Heart right ventricle (tissue), 16 donors: Measurements from ENCODE around the gene SASH1. TPM values are rescaled to one million over a fixed set of nuclear protein-coding genes. Genes with fewer than 3 reads are reported as not detected.
A peak's percentile ranks its signal among the peaks of the same experiment; 100 is the strongest.

Experiments used
- ATAC-seq, 8 donors: fragments of 200-7000 bp; cut with Tn5 transposase; one replicate each; pipeline ENCODE4 v1.9.1; 2020; ENCODE audit warnings: mild to moderate bottlenecking in 8 of 8, moderate library complexity in 8 of 8, moderate number of reproducible peaks in 1 of 8
- DNase-seq, 2 donors: peaks; one replicate each; pipeline ENCODE4 v3.0.0-alpha.2; 2020
- H3K27ac ChIP-seq, 10 donors: fragments of 200-600 bp; sonication (generic) in 2 of 10; one replicate each; pipeline versions ENCODE4 v1.5.0 to v1.8.0; 2020 to 2022; ENCODE audit warnings: mild to moderate bottlenecking in 3 of 10
- H3K27me3 ChIP-seq, 7 donors: fragments of 200-600 bp; one replicate each; pipeline ENCODE4 v1.8.0; 2021 to 2022; ENCODE audit warnings: mild to moderate bottlenecking in 2 of 7
- H3K36me3 ChIP-seq, 9 donors: fragments of 200-600 bp; sonication (generic) in 1 of 9; one replicate each; pipeline versions ENCODE4 v1.5.0 to v1.8.0; 2020 to 2022; ENCODE audit warnings: mild to moderate bottlenecking in 2 of 9
- H3K4me1 ChIP-seq, 9 donors: fragments of 200-600 bp; sonication (generic) in 1 of 9; one replicate each; pipeline versions ENCODE4 v1.5.0 to v1.8.0; 2020 to 2022; ENCODE audit warnings: mild to moderate bottlenecking in 4 of 9
- H3K4me3 ChIP-seq, 10 donors: fragments of 200-600 bp; sonication (generic) in 2 of 10; one replicate each; pipeline versions ENCODE4 v1.5.0 to v1.8.0; 2020 to 2022; ENCODE audit warnings: mild to moderate bottlenecking in 7 of 10, moderate library complexity in 2 of 10
- H3K9me3 ChIP-seq, 11 donors: fragments of 200-600 bp in 10 of 11; sonication (generic) in 2 of 11; one replicate each; pipeline versions ENCODE4 v1.5.0 to v1.8.0; 2013 to 2022; ENCODE audit warnings: mild to moderate bottlenecking in 2 of 11, control low read depth in 1 of 11, moderate library complexity in 1 of 11
- WGBS, 2 donors: extraction: QIAGEN DNeasy Blood & Tissue Kit; methylation state at CpG; one replicate each; pipeline ENCODE4 v1.1.7; 2013; ENCODE audit warnings: inconsistent platforms in 1 of 2; 5-methylcytosine and 5-hydroxymethylcytosine counted together
- intact Hi-C, 10 donors: fragments of 100-400 bp; cut with DNase I; formaldehyde crosslinking; loops; one replicate each; pipeline versions ENCODE4 v1.11.1 to v1.14.2; 2022
- polyA plus RNA-seq, 2 donors: library from polyadenylated mRNA; stranded (reverse); fragments of 200-250 nt; gene quantifications; one replicate each; pipeline ENCODE4 v1.2.3, GENCODE V29; 2013
- total RNA-seq, 10 donors: library from RNA; stranded (reverse); fragmentation: NEBNext Ultra II Directional in 3 of 10; extraction: Animal tissue kit (Norgen Biotek cat#: 25700) in 3 of 10; gene quantifications; one replicate each; pipeline versions ENCODE4 v1.2.1 to v1.2.4, GENCODE V29; 2021 to 2023
- TF ChIP-seq, protein P1 (sequence below), 9 donors: fragments of 200-600 bp; sonication (generic) in 2 of 9; IDR thresholded peaks; one replicate each; pipeline versions ENCODE4 v1.5.0 to v1.8.0; 2021 to 2022; ENCODE audit warnings: antibody characterized with exemption in 9 of 9, mild to moderate bottlenecking in 5 of 9, moderate library complexity in 1 of 9
- donor health status: Arrhythmogenic right ventricular cardiomyopathy.
- donor health status: ischemic (EF 13 %, LVEDD 7.1; RV severe dilation, severe dysfunction).
- donor health status: healthy with polysubstance abuse.
- donor health status: DM: no; HTN: yes; CAD: no.
- donor health status: DM: no; HTN: no; CAD: no.
- donor health status: ischemic (EF 25% LVEDD 6.9; RV normal size, moderate dysfunction).
- donor health status: ischemic (EF 25% LVEDD 5.7; RV mildly dilated, moderate dysfunction).
- donor health status: healthy.
- donor health status: DM: yes; HTN: yes; CAD: no.
- donor health status: Ischemic cardiomyopathy.
- donor health status: ischemic (EF 35%, LVEDD 5.7; RV mildly dilated, moderate dysfunction).
- donor health status: nonischemic (EF 11% LVEDD 7.7; RV severe dilation, severe dysfunction).
- donor health status: DM: yes; HTN: yes; CAD: no.
- donor health status: PGD.
- donor health status: ischemic (EF 29% LVEDD 5.4; RV normal size, mild dysfunction).
- donor health status: nonischemic (EF 23%, LVEDD 6.1; RV moderate dilation, normal function).

SASH1 gene
- total and polyA plus RNA-seq, 12 donors = 6.9 to 47.1 (median 25.9) TPM

- Histone ChIP-seq H3K4me3 (no peak overlapping the region), H3K36me3 (no peaks in the 10 kb centered on the region), H3K27ac (peak overlapping the region; percentile 13 to 83 (median 69)), H3K4me1 (peaks cover 0 to 65% (median 30%) of the 10 kb centered on the region in 9 donors), H3K9me3 (no peaks in the 10 kb centered on the region), H3K27me3 (no peaks in the 10 kb centered on the region)
- DNase-seq (no peak), ATAC-seq (peak; percentile 35 to 63 (median 40))
- intact Hi-C loops = no loop called here
- TF ChIP-seq, protein P1, sequence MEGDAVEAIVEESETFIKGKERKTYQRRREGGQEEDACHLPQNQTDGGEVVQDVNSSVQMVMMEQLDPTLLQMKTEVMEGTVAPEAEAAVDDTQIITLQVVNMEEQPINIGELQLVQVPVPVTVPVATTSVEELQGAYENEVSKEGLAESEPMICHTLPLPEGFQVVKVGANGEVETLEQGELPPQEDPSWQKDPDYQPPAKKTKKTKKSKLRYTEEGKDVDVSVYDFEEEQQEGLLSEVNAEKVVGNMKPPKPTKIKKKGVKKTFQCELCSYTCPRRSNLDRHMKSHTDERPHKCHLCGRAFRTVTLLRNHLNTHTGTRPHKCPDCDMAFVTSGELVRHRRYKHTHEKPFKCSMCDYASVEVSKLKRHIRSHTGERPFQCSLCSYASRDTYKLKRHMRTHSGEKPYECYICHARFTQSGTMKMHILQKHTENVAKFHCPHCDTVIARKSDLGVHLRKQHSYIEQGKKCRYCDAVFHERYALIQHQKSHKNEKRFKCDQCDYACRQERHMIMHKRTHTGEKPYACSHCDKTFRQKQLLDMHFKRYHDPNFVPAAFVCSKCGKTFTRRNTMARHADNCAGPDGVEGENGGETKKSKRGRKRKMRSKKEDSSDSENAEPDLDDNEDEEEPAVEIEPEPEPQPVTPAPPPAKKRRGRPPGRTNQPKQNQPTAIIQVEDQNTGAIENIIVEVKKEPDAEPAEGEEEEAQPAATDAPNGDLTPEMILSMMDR (IDR thresholded peaks at IDR 0.05) = no peak
- WGBS, 2 donors = 60 to 67% methylated on average over 8 of the region's 8 CpGs
These were observed 159.6 kb downstream of the SASH1 start for GRCh38 chr6:148502083-148502772.

DNA sequence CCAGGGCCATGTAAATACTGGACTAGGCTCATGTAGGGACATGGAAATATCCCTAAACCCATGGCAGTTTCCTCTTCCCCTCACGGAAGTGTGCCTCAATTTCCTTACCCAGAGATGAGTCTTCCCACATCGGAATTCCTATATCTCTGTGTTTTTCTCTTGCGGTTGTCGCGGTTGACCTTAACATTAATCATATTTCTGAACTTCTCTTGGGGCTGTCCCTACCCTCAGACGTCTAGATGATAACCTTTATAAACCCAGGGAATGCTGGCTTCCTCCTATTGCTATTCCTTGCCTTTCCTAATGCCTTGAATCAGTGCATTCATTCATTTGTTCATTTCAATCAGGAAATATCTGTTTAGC is 160.1 kb downstream of the SASH1 start:
- Histone ChIP-seq H3K4me1 (peaks cover 0 to 65% (median 34%) of the 10 kb centered on the region in 9 donors), H3K27ac (peak overlapping the region; percentile 13 to 83 (median 69)), H3K36me3 (no peaks in the 10 kb centered on the region), H3K27me3 (no peaks in the 10 kb centered on the region), H3K4me3 (no peak overlapping the region), H3K9me3 (no peaks in the 10 kb centered on the region)
- ATAC-seq = no peak
- TF ChIP-seq, protein P1 (IDR thresholded peaks at IDR 0.05) = no peak
- DNase-seq = no peak
- WGBS, 2 donors = 59 to 74% methylated on average over 6 of the region's 6 CpGs
- intact Hi-C loops = no loop called here

- TF ChIP-seq, protein P1 (IDR thresholded peaks at IDR 0.05) = no peak
- H3K36me3 ChIP-seq = no peaks in the 10 kb centered on the region
- 54 to 98% methylated on average over 1 of the region's 1 CpG for WGBS, 2 donors
- no peak overlapping the region for H3K4me3 ChIP-seq
- DNase-seq = no peak
- H3K4me1 ChIP-seq = peaks cover 0 to 71% (median 40%) of the 10 kb centered on the region in 9 donors
- no peaks in the 10 kb centered on the region for H3K27me3 ChIP-seq
- peak overlapping the region in 1 of 10 donors; percentile 83 for H3K27ac ChIP-seq
- no peak for ATAC-seq
- H3K9me3 ChIP-seq = no peaks in the 10 kb centered on the region
- intact Hi-C loops = no loop called here
These were observed 161.1 kb downstream of the SASH1 start for GRCh38 chr6:148503703-148504102.

- Histone ChIP-seq H3K4me1 (peaks cover 0 to 65% (median 29%) of the 10 kb centered on the region in 9 donors), H3K27me3 (no peaks in the 10 kb centered on the region), H3K36me3 (no peaks in the 10 kb centered on the region), H3K4me3 (peak overlapping the region in 7 of 10 donors; percentile 35 to 59 (median 53)), H3K9me3 (no peaks in the 10 kb centered on the region), H3K27ac (peak overlapping the region; percentile 67 to 88 (median 84))
- intact Hi-C loops = loop anchor here in 1 of 10 donors (5.0 kb wide), 1 partner anchor 40 kb away; no protein-coding TSS in a partner anchor
- DNase-seq (no peak), ATAC-seq (peak in 7 of 8 donors; percentile 16 to 76 (median 52))
- 56 to 57% methylated on average over 5 of the region's 5 CpGs for WGBS, 2 donors
- TF ChIP-seq, protein P1 (IDR thresholded peaks at IDR 0.05) = no peak
These were observed 165.1 kb downstream of the SASH1 start for GRCh38 chr6:148507774-148508173.
